ENCODE data around the gene BCL2L13. TPM values are rescaled to one million over a fixed set of nuclear protein-coding genes. Genes with fewer than 3 reads are reported as not detected.
"Not testable (repeated sequence)": the region's sequence is repeated elsewhere in the genome, so short reads cannot be mapped to it uniquely, and the experiment has no call there.

The BCL2L13 gene
- total RNA-seq, 1 donor from 2014 or later: 102 TPM

GRCh38 chr22:17694752-17695151 lies 56.2 kb downstream of the BCL2L13 start:
- no peak for DNase-seq (ENCODE audit: low read depth)

- DNase-seq (ENCODE audit: low read depth): no peak
Observed at GRCh38 chr22:17695986-17696385, 57.4 kb downstream of the BCL2L13 start.

DNA sequence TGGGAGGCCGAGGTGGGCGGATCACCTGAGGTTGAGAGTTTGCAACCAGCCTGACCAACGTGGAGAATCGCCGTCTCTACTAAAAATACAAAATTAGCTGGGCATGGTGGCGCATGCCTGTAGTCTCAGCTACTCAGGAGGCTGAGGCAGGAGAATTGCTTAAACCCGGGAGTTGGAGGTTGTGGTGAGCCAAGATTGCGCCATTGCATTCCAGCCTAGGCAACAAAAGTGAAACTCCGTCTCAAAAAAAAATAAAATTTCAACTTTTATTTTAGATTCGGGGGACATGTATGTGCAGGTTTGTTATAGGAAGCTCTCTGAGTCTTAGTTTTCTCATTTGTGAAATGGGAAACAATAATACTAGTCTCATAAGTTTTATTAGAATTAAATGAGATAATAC lies 58.6 kb downstream of the BCL2L13 start:
- not testable (repeated sequence) for DNase-seq (ENCODE audit: low read depth)

DNA sequence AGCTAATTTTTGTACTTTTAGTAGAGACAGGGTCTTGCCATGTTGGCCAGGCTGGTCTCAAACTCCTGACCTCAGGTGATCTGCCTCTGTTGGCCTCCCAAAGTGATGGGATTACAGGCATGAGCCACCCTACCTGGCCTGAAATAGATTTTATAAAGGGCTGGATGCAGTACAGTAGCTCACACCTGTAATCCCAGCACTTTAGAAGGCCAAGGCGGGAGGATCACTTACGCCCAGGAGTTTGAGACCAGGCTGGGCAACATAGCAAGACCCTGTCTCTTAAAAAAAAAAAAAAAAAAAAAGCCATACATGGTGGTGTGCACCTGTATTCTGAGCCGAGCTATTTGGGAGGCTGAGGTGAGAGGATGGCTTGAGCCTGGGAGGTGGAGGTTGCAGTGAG lies 59.7 kb downstream of the BCL2L13 start:
- DNase-seq (ENCODE audit: low read depth): not testable (repeated sequence)

DNA sequence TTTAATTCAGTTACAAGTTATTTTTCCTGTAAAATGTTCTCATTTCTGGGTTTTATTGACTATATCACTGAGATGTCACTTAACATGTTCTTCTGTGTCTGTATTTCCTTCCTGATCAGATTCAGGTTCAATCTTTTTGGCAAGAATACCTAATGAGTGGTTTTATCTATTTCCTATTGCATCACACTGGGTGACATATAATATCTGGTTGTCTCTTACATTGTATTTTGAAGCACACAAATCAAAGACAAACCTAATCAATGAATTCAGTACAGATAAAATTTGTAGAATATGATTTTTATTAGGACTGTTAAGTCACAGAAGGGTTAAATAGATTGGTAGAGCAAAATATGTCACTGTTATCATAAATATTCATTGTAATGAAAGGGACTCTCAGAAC lies 60.4 kb downstream of the BCL2L13 start:
- no peak for DNase-seq (ENCODE audit: low read depth)

GRCh38 chr22:17699696-17700340 lies 61.3 kb downstream of the BCL2L13 start:
- no peak for DNase-seq (ENCODE audit: low read depth)

DNA sequence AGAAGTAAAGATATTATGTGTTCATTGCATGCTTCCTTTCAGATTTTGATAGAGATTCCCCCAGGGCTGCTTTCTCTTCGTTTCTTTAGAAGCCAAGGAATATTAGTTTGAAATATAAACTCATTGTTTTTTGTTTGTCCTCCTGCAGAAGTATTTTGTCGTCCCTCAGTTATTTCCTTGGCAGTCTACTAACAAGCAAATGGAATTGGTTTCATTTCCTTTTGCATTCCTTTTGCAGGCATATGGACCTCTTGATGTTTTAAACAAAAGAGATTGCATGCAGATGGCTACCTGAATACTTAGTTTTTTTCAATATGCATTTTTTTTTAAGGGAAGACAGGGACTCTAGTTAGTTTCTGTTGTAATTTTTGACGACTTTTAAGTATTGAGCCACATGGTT lies 62.2 kb downstream of the BCL2L13 start:
- no peak for DNase-seq (ENCODE audit: low read depth)

GRCh38 chr22:17703811-17704210 lies 65.3 kb downstream of the BCL2L13 start:
- no peak for DNase-seq (ENCODE audit: low read depth)

- DNase-seq (ENCODE audit: low read depth): peak; percentile 31
Observed at GRCh38 chr22:17705546-17705945, 67.0 kb downstream of the BCL2L13 start.

DNA sequence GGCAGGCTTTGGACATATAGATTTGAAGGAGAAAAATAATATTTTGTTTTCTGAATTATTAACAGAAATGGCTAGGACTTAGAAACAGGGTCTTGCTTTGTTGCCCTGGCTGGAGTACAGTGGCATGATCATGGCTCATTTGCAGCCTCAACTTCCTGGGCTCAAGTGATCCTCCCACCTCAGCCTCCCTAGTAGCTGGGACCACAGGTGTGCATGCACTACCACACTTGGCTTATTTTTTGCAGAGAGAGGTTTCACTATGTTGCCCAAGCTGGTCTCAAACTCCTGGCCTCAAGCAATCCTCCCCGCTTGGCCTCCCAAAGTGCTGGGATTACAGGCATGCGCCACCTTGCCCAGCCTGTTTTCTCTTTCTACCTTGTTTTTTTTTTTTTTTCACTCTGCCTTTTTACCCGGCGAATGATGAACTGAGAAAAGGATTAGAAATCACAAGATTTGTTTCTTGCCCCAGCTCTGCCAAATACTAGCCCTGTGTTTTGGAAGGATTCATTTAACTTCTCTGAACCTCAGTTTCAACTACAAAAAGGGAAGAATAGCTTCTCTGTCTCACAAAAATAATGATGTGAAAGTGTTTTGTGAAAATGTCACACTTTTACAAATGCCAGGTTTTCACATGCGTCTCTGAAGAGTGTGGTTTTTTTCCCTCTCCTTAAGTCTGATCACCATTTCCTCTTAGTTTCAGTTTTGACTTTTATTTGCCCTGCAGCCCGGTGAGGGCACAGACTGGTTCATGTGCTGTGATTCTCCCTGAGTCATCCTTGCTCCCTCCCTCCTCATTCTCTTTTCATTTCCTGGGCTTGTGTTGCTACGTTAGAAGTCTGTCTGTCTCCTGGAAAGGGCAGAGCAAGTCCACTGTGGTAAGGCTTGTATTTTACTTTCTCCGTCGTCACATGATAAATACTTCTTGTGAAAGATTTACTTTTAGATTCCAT lies 67.7 kb downstream of the BCL2L13 start:
- peak; percentile 88 for DNase-seq (ENCODE audit: low read depth)

- no peak for DNase-seq (ENCODE audit: low read depth)
Observed at GRCh38 chr22:17706947-17707346, 68.4 kb downstream of the BCL2L13 start.

DNA sequence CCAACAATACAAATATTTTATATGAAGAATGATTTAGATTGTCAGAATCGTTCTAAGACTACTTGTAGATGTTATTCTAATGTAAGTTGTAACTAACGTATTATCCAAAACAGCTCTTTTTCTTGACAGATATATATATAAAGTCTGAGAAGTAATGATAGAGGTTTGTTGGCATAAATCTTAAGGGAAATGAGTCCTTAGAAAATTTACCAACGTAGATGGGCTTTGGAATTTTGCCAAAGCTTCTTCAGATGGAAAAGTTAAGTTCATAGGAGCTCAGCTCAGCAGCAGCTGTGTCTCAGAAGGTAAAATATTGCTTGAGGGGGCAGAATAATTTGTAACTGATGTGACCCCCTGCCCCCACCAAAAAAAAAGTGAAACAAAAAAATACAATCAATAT lies 69.0 kb downstream of the BCL2L13 start:
- DNase-seq (ENCODE audit: low read depth): peak; percentile 29

GRCh38 chr22:17710023-17710422 lies 71.5 kb downstream of the BCL2L13 start:
- DNase-seq (ENCODE audit: low read depth): no peak

DNA sequence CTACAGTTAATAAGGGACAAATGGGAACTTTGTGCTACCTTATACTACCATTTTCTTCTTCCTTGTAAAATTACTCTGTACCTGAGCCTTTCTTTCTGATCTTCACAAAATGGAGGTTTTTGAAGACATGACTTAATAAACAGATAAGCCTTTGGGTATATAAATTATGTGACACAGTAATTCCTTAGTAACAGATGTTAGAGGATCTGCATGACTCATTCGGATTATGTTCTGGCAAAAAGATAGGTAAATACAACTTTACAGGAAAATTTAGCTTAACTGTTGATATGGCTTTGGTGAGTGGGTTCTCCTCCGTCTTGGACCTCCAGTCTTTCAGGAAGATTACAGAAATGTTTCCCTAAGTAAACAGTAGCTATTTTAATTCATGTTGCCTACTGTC lies 73.9 kb downstream of the BCL2L13 start:
- no peak for DNase-seq (ENCODE audit: low read depth)

- DNase-seq (ENCODE audit: low read depth): no peak
Observed at GRCh38 chr22:17716529-17716928, 78.0 kb downstream of the BCL2L13 start.

GRCh38 chr22:17717708-17718107 lies 79.2 kb downstream of the BCL2L13 start:
- no peak for DNase-seq (ENCODE audit: low read depth)

GRCh38 chr22:17719911-17720310 lies 81.4 kb downstream of the BCL2L13 start:
- no peak for DNase-seq (ENCODE audit: low read depth)

- DNase-seq (ENCODE audit: low read depth): no peak
Observed at GRCh38 chr22:17724241-17724640, 85.7 kb downstream of the BCL2L13 start.

DNA sequence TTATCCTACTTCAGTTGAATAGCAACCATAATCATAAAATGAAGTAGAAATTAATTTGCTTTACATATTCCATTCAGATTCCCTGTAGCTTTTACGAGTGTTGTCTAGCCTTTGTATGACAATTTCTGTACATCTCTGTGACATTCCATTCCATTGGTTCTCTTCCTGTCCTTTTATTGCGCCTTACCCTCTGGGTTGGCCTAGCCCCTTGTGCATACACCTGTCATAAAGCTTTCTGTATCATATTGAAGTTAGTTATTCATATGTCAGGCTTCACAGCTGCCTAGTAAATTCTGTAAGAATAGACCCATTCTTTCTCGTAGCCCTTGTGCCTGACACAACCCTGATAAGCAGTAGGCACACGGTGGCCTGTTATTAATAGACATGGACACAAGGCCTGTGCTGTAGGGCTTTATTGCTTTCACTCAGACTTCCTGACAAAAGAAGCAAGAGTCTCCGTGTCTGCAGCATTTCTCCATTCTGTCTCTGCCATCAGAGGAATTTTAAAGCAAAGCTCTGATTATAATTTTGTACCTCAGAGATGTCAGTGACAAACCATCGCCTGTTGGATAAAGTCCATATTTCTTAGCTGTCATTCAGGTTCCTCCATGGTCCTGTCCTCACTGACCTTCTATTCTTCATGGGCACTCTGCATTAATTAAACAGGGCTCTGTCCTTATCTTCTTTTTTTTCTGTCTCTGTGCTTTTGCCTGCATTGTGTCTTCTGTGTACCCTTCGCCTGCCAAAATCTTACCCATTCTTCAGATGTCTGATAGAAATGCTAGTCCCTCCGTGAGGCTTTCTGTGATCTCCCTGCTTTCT lies 86.3 kb downstream of the BCL2L13 start:
- peak; percentile 51 for DNase-seq (ENCODE audit: low read depth)

GRCh38 chr22:17725500-17725796 lies 86.9 kb downstream of the BCL2L13 start:
- DNase-seq (ENCODE audit: low read depth): no peak

DNA sequence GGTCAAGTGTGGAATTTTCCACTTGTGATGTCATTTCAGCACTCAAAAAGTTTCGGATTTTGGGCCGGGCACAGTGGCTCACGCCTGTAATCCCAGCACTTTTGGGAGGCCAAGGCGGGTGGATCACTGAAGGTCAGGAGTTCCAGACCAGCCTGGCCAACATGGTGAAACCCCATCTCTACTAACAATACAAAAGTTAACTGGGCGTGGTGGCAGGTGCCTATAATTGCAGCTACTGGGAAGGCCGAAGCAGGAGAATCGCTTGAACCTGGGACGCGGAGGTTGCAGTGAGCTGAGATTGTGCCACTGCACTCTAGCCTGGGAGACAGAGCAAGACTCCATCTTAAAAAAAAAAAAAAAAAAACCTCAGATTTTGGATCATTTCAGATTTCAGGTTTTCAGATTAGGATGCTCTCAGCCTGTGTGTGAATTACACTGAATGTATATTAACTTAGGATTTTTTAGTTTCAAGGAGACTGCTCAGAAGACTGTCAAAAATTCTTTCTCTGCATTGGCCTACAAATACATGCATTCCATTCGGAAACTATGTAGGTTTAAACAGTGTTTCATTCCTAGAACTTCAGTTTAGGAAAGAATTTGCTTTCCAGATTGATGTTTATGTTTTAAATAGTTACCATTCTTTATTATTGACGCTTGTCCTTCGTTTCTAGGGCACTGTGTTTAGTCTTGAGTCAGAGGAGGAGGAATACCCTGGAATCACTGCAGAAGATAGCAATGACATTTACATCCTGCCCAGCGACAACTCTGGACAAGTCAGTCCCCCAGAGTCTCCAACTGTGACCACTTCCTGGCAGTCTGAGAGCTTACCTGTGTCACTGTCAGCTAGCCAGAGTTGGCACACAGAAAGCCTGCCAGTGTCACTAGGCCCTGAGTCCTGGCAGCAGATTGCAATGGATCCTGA lies 87.7 kb downstream of the BCL2L13 start:
- no peak for DNase-seq (ENCODE audit: low read depth)
